HG02885 (cell line): ENCODE results near the gene ASXL1.

Experiments
- ATAC-seq: cut with Tn5 transposase; IDR thresholded peaks from one replicate; pipeline ENCODE4 v1.9.1; 2021; ENCODE audit warnings: mild to moderate bottlenecking; ENCODE audit not compliant: unreplicated experiment, poor library complexity

ASXL1 gene

DNA sequence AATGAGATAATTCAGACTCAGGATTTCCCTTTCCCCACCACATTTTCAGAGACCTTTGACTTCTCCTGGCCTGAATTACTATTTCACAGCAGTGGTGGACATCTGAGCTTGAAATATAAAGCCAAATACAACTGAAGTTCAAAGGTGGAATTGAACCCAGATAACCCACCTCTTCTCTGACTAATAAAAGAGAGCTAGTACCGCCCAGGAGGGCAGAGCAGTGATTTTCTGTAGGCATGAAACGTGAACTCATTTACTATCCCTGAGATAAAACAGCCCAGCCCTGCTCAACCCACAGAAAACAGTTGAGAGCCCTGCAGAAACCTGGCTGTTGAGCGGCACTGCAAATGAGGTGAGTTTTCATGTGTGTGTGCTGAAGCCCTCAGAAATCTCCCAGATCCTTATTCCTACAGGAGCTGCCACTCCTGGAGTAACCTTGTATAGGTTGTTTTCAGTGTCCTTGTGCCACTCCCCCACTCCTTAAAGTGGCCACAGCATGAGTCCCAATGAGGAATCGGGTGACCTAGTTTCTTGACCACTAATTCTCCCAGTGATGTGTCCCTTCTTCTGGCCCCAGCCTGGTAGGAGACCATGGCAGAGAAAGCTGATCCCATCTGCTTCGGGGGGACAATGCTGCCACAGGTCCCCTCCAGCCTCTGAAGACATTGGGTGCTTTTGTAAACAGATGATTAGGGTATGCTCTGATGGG lies 127.8 kb downstream of the ASXL1 start:
- no peak for ATAC-seq

DNA sequence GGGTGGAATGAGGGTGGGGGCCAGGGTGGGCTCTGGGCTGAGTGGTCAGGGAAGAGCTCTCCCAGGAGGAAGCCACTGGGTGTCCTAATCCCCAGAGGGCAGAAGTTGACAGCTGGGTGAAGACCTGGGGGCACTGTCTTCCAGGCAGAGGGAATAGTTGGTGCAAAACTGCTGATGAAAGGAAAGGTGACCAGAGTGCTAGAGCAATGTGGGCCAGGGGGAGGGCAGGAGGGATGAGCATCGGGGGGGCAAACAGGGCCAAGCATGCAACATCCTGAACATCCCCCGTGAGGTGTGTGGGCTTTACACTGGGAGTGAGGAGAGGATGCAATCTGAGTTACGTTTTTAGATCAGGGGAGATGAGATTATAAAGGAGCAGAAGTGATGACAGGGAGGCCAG lies 129.2 kb downstream of the ASXL1 start:
- ATAC-seq: no peak

DNA sequence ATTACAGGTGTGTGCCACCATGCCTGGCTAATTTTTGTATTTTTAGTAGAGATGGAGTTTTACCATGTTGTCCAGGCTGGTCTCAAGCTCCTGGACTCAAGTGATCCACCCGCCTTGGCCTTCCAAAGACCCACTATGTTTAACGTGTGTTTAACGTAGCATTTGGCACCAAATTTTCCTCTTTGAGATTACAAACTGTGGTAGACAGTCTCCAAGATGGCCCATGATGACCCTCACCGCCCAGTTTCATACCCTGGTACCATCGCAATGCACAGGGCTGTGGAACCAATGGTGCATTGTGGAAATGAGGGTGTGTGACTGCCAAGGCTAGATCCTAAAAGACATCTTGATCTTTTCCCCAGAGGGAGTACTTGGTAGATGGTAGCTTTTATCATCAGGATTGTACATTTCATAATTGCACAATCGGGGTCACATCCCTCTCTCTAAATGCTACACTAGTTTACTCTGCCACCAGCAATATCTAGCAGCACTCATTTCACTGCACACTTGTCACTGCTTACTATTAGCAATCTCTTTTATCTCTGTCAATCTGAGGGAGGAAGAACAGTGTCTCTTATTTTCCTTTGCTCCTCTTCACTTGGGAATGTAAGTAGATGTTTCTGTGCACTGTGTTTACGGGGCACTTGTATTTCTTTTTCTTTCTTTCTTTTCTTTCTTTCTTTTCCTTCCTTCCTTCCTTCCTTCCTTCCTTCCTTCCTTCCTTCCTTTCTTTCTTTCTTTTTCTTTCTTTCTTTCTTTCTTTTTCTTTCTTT lies 130.1 kb downstream of the ASXL1 start:
- ATAC-seq: no peak
